Measurements from ENCODE around the gene CFTR. TPM values are rescaled to one million over a fixed set of nuclear protein-coding genes. Genes with fewer than 3 reads are reported as not detected.
A peak's percentile ranks its signal among the peaks of the same experiment; 100 is the strongest.

CFTR gene
- total and polyA plus RNA-seq, 9 of the 15 experiments (the other 6 are each of a cell fraction or from before 2014, with no cell fraction given) = 0.20 TPM; not detected in 8

- TF ChIP-seq LARP7 (IDR thresholded peaks at IDR 0.05) (no peak), KLF10 (CRISPR knock-in tag; IDR thresholded peaks at IDR 0.05) (no peak), EWSR1 (IDR thresholded peaks at IDR 0.05; ENCODE audit: borderline replicate concordance, low read depth, partially characterized antibody) (no peak), DDX20 (tag; IDR thresholded peaks at IDR 0.05; ENCODE audit: low read depth) (no peak)
Measured at GRCh38 chr7:117673367-117673766, 193.5 kb downstream of the CFTR start (continued).

DNA sequence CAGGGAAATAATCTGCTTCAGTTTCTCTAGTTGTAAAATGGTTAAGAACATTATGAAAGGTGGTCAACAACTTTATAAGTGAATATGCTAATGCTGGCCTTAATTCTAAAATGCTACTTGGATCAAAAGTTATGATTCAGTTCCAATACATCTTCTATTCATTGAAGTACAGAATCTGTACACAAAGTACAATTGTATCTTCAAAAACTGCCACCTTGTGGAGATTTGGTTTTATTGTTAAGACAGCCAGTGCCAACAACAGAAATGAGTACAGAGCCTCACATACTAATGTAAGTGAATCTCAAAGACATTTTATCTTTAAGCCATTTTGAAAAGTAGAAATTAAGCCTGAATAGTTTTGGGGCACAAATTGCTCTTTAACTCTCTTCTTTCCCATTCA lies 194.0 kb downstream of the CFTR start:
- Histone ChIP-seq H3K36me3 (ENCODE audit: control insufficient read depth, insufficient read depth, low read length) (no peaks in the 10 kb centered on the region), H3K4me3 (no peak overlapping the region), H3K27ac (ENCODE audit: extremely low read depth, low read depth, low read length) (no peak overlapping the region), H3K9ac (ENCODE audit: insufficient read depth in 1 of 2, low read depth in 2 of 2, low read length in 2 of 2) (no peak overlapping the region), H3K9me3 (replicated peaks; ENCODE audit: control insufficient read depth, insufficient read depth, low read depth, low read length) (no peaks in the 10 kb centered on the region), H3K9me1 (ENCODE audit: control insufficient read depth, insufficient read depth, low read length) (no peaks in the 10 kb centered on the region), H3K27me3 (ENCODE audit: control insufficient read depth in 2 of 2, insufficient read depth in 2 of 2, low read length in 2 of 2) (peaks cover 0 to 7% of the 10 kb centered on the region in 2 experiments; a peak in 2 of 5 replicates), H3K4me1 (replicated peaks in 1 of 2; ENCODE audit: control insufficient read depth in 2 of 2, insufficient read depth in 2 of 2, low read length in 2 of 2) (peaks cover 0 to 2% of the 10 kb centered on the region in 2 experiments; a peak in 2 of 5 replicates), H3K79me2 (ENCODE audit: control insufficient read depth, insufficient read depth, low read length) (no peaks in the 10 kb centered on the region), H3K4me2 (ENCODE audit: insufficient read depth, low read length) (no peak overlapping the region), H2AFZ (ENCODE audit: low read depth, low read length) (peak overlapping the region; percentile 29; the same call in 1 of the 2 replicates), H4K20me1 (replicated peaks; ENCODE audit: control insufficient read depth, insufficient read depth, low read length) (no peaks in the 10 kb centered on the region)
- ChIA-PET POLR2A (no interaction called here), CTCF (ENCODE audit: low intra/inter-chr PET ratio) (interaction anchor here (0.9 to 1.1 kb wide), 2 partner anchors 217 to 274 kb away, joined by 3 read pairs; no protein-coding TSS in a partner anchor)
- intact Hi-C loops (cut with micrococcal nuclease) = loop anchor here (10.0 kb wide), 1 partner anchor 431 kb away; no protein-coding TSS in a partner anchor
- DNase-seq (ENCODE audit: extremely low read depth in 1 of 4, low spot score in 3 of 4) (peak in 1 of 4 experiments; percentile 16), FAIRE-seq (peak; percentile 46), ATAC-seq (peak; percentile 68)
- no TSS peak for BruUV-seq (replicated peaks)
- 0 out of 2 replicates have a peak, but pooled peaks have one; percentile 11 for TF ChIP-seq ZNF583 (CRISPR knock-in tag; IDR thresholded peaks at IDR 0.05)
- TF ChIP-seq, protein P1, sequence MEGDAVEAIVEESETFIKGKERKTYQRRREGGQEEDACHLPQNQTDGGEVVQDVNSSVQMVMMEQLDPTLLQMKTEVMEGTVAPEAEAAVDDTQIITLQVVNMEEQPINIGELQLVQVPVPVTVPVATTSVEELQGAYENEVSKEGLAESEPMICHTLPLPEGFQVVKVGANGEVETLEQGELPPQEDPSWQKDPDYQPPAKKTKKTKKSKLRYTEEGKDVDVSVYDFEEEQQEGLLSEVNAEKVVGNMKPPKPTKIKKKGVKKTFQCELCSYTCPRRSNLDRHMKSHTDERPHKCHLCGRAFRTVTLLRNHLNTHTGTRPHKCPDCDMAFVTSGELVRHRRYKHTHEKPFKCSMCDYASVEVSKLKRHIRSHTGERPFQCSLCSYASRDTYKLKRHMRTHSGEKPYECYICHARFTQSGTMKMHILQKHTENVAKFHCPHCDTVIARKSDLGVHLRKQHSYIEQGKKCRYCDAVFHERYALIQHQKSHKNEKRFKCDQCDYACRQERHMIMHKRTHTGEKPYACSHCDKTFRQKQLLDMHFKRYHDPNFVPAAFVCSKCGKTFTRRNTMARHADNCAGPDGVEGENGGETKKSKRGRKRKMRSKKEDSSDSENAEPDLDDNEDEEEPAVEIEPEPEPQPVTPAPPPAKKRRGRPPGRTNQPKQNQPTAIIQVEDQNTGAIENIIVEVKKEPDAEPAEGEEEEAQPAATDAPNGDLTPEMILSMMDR (IDR thresholded peaks at IDR 0.05 in 2 of 3, conservative IDR thresholded peaks at IDR 0.05 in 1 of 3; ENCODE audit: insufficient read depth in 2 of 3, low read depth in 1 of 3, low read length in 3 of 3) = peak in 2 of 3 experiments; percentile 14 to 20; a peak in 3 of 6 replicates
- TF ChIP-seq ZNF23 (CRISPR knock-in tag; IDR thresholded peaks at IDR 0.05) = no peak
- TF ChIP-seq RAD21 (CRISPR knock-in tag; conservative IDR thresholded peaks at IDR 0.05 in 1 of 2, IDR thresholded peaks at IDR 0.05 in 1 of 2) = peak; percentile 36 to 40; a peak in 2 of 4 replicates
- TF ChIP-seq RB1 (IDR thresholded peaks at IDR 0.05; ENCODE audit: low read depth) = 0 out of 2 replicates have a peak, but pooled peaks have one; percentile 25
- in situ Hi-C loops (cut with MboI) = no loop called here
